IgD-negative memory B cell (primary cell): ENCODE results near the gene TARBP1. TPM values are rescaled to one million over a fixed set of nuclear protein-coding genes. Genes with fewer than 3 reads are reported as not detected.
A peak's percentile ranks its signal among the peaks of the same experiment; 100 is the strongest.

Experiments used
- H3K27ac Mint-ChIP-seq, 3 donors: one replicate each; pipeline ENCODE4 v1.8.0; 2020 to 2022; ENCODE audit warnings: mild to moderate bottlenecking in 3 of 3, mixed read lengths in 3 of 3, moderate library complexity in 1 of 3
- H3K27me3 Mint-ChIP-seq: one replicate; pipeline ENCODE4 v1.8.0; 2021; ENCODE audit warnings: mixed read lengths
- H3K36me3 Mint-ChIP-seq: one replicate; pipeline ENCODE4 v1.8.0; 2020; ENCODE audit warnings: mild to moderate bottlenecking, mixed read lengths
- H3K4me1 Mint-ChIP-seq, 3 donors: one replicate each; pipeline ENCODE4 v1.8.0; 2020 to 2022; ENCODE audit warnings: mixed read lengths in 3 of 3, mild to moderate bottlenecking in 1 of 3
- H3K4me3 Mint-ChIP-seq, 4 donors: one replicate each; pipeline ENCODE4 v1.8.0; 2020 to 2022; ENCODE audit warnings: mild to moderate bottlenecking in 4 of 4, mixed read lengths in 4 of 4, moderate library complexity in 3 of 4
- H3K9me3 Mint-ChIP-seq, 3 donors: one replicate each; pipeline ENCODE4 v1.8.0; 2020 to 2021; ENCODE audit warnings: mixed read lengths in 3 of 3, mild to moderate bottlenecking in 1 of 3
- polyA plus RNA-seq: library from polyadenylated mRNA; unstranded; fragments of 300-500 nt; fragmentation: Illumina TruSeq; gene quantifications from one replicate; pipeline ENCODE4 v1.2.3, GENCODE V29; 2021

Gene TARBP1
- polyA plus RNA-seq, 1 donor from 2014 or later, result 7.9 TPM

DNA sequence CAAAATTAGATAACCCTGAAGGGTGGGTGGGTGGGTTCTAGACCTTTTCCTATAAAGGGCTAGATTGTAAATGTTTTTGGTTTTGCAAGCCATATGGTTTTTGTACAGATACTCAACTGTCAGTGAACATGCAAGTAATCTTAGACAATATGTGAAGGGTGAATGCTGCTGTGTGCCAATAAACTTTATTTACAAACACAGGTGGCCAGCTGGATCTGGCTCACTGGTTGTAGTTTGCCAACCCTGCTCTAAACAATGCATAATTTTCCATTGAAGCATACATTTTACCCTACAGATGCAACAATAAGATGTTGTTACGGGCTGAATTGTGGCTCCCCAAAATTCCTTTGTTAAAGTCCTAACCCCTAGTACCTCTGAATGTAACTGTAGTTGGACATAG lies 18.6 kb upstream of the TARBP1 start:
- no peak overlapping the region for H3K27ac Mint-ChIP-seq
- H3K36me3 Mint-ChIP-seq, result no peaks in the 10 kb centered on the region
- no peaks in the 10 kb centered on the region for H3K27me3 Mint-ChIP-seq
- H3K4me1 Mint-ChIP-seq, result peaks cover 15 to 20% (median 19%) of the 10 kb centered on the region in 3 donors
- H3K9me3 Mint-ChIP-seq, result no peaks in the 10 kb centered on the region
- no peak overlapping the region for H3K4me3 Mint-ChIP-seq

DNA sequence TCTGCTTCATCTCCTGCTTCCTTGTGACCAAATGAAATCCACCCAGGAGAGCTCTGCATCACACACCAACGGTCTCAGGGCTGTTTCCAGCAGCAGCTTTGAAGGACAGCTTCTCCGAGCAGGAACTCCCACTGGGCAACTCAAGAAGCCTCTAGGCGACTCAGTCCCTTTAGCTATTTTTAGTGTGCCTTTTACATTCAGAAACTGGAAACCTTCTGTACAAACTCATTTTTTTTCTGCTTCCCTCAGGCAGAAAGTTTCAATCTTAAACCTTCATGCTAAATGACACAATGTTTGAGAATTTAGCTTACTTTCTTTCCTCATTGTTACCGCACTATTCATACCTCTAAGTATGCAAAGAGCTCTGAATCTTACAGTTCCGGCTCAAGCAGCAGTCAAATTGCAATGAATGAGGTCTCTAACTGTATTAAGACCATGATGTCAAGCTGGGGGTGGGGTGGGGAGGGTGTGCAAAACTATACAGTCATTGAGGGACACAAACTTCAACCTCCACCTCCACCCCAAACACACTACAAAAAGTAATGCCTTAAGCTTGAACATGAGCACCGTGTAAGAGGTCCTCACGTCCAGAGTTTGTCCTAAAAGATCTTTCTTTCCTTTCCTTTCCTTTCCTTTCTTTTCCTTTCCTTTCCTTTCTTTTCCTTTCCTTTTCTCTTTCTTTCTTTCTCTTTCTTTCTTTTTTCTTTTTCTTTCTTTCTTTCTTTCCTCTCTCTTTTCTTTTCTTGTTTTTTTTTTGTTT lies 16.4 kb upstream of the TARBP1 start:
- Mint-ChIP-seq H3K4me1 (peaks cover 15 to 20% (median 19%) of the 10 kb centered on the region in 3 donors), H3K36me3 (no peaks in the 10 kb centered on the region), H3K9me3 (no peaks in the 10 kb centered on the region), H3K27ac (no peak overlapping the region), H3K4me3 (peak overlapping the region in 2 of 4 donors; percentile 5 to 30), H3K27me3 (no peaks in the 10 kb centered on the region)

DNA sequence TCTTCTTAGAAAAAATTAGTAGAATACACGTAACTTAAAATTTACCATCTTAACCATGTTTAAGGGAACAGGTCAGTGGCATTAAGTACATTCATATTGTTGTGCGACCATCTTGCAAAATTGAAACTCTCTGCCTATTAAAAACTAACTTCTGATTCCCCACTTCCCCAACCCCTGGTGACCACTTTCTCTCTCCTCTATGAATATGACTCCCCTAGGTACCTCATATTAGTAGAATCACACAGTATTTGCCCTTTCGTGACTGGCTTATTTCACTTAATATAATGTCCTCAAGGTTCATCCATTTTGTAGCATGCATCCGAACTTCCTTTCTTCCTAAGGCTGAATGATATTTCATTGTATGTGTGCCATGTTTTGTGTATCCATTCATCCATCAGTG lies 15.1 kb upstream of the TARBP1 start:
- Mint-ChIP-seq H3K27me3 (no peaks in the 10 kb centered on the region), H3K4me1 (peaks cover 14 to 17% (median 15%) of the 10 kb centered on the region in 3 donors), H3K9me3 (no peaks in the 10 kb centered on the region), H3K36me3 (no peaks in the 10 kb centered on the region), H3K27ac (no peak overlapping the region), H3K4me3 (no peak overlapping the region)

GRCh38 chr1:234490793-234491479 lies 12.0 kb upstream of the TARBP1 start:
- H3K27me3 Mint-ChIP-seq, result no peaks in the 10 kb centered on the region
- H3K4me3 Mint-ChIP-seq, result no peak overlapping the region
- peaks cover 17 to 26% (median 23%) of the 10 kb centered on the region in 3 donors for H3K4me1 Mint-ChIP-seq
- no peaks in the 10 kb centered on the region for H3K9me3 Mint-ChIP-seq
- H3K36me3 Mint-ChIP-seq, result no peaks in the 10 kb centered on the region
- H3K27ac Mint-ChIP-seq, result peak overlapping the region in 1 of 3 donors; percentile 46

- H3K4me3 Mint-ChIP-seq, result no peak overlapping the region
- H3K9me3 Mint-ChIP-seq, result no peaks in the 10 kb centered on the region
- H3K36me3 Mint-ChIP-seq, result no peaks in the 10 kb centered on the region
- H3K27ac Mint-ChIP-seq, result peak overlapping the region in 1 of 3 donors; percentile 48
- peaks cover 12 to 26% (median 19%) of the 10 kb centered on the region in 3 donors for H3K4me1 Mint-ChIP-seq
- H3K27me3 Mint-ChIP-seq, result no peaks in the 10 kb centered on the region
Measured at GRCh38 chr1:234489698-234490077, 10.7 kb upstream of the TARBP1 start.

DNA sequence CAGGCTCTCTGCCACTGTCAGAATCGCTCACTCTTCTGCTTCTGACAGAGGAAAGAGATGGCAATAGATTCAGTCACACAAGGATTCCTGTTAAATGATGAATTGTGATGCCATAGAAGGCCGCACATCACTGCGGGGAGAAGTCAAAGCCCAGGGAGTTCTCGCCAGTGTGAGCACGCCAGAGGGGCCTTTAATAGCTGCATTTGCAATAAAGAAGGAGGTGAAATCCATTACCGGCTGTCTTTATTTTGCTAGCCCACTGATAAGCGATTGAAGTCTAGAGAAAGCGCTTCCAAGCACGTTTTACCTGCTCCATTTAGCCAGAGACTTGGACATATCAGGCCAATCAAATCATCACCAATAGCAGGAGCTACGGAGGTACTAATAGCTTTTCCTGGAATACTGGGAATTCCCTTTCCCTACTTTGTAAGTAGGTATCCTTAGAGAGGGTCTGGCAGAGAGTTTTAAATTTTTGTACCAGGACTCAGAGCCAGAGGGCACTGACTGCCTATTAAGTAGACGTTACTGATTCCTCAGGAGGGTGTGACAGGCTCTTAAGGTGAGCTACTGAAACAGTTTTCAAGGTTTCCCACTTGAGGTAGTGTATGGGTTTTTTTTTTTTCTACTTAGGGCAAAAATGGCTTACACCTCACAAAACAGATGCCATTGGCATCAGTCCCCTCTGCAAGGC lies 10.2 kb upstream of the TARBP1 start:
- H3K36me3 Mint-ChIP-seq, result no peaks in the 10 kb centered on the region
- peak overlapping the region in 2 of 3 donors; percentile 48 to 75 for H3K27ac Mint-ChIP-seq
- no peaks in the 10 kb centered on the region for H3K27me3 Mint-ChIP-seq
- no peaks in the 10 kb centered on the region for H3K9me3 Mint-ChIP-seq
- peak overlapping the region in 2 of 4 donors; percentile 75 to 80 for H3K4me3 Mint-ChIP-seq
- H3K4me1 Mint-ChIP-seq, result peaks cover 12 to 23% (median 19%) of the 10 kb centered on the region in 3 donors

DNA sequence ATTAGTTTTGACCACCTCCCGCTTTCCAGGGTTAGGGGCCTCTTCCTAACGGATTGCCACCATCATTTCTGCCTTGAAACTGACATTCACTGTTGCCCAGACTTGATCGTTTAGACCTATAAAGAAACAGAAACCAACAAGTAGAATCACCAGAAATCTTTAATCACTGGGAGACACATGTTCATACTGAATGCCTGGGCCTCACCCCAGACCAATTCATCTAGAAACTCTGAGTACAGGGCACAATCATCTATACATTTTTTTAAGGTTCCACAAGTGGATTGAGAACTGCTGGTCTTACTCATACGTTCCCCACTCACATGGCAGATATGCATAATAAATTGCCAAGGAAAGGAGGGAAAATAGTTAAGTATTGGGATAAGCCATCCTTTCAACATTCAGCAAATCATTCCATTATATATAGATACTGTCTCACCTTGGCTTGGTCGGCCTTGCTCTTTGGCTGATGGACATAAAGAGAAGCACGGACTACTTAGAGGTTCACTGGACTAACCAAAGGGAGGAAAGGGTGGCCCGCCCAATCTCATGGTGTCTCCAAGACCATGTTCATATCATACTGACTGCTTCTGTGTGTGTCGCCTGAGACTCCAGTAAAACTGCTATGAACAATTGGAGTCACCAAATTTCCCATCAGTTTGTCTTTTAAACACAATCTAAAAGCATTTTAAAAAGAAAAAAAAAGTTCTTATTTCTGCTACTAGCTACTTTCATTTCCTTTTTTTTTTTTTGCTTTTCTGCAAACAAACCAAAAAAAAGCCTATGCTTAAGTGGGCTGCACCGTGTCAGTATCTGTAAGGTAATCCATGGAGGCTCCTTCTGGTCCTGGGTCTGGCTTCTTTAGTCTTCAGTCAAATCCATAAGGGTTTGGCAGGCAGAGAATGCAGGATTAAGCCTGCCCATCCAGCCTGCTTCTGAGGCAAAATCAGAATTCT lies 9.4 kb upstream of the TARBP1 start:
- Mint-ChIP-seq H3K4me3 (peak overlapping the region in 3 of 4 donors; percentile 31 to 80 (median 75)), H3K27me3 (no peaks in the 10 kb centered on the region), H3K27ac (peak overlapping the region in 1 of 3 donors; percentile 75), H3K4me1 (peaks cover 12 to 19% (median 19%) of the 10 kb centered on the region in 3 donors), H3K9me3 (no peaks in the 10 kb centered on the region), H3K36me3 (no peaks in the 10 kb centered on the region)

GRCh38 chr1:234486858-234487840 lies 8.2 kb upstream of the TARBP1 start:
- Mint-ChIP-seq H3K27me3 (peaks cover 4% of the 10 kb centered on the region), H3K4me3 (peak overlapping the region in 1 of 4 donors; percentile 23), H3K4me1 (peaks cover 12 to 19% (median 19%) of the 10 kb centered on the region in 3 donors), H3K36me3 (no peaks in the 10 kb centered on the region), H3K9me3 (no peaks in the 10 kb centered on the region), H3K27ac (no peak overlapping the region)

DNA sequence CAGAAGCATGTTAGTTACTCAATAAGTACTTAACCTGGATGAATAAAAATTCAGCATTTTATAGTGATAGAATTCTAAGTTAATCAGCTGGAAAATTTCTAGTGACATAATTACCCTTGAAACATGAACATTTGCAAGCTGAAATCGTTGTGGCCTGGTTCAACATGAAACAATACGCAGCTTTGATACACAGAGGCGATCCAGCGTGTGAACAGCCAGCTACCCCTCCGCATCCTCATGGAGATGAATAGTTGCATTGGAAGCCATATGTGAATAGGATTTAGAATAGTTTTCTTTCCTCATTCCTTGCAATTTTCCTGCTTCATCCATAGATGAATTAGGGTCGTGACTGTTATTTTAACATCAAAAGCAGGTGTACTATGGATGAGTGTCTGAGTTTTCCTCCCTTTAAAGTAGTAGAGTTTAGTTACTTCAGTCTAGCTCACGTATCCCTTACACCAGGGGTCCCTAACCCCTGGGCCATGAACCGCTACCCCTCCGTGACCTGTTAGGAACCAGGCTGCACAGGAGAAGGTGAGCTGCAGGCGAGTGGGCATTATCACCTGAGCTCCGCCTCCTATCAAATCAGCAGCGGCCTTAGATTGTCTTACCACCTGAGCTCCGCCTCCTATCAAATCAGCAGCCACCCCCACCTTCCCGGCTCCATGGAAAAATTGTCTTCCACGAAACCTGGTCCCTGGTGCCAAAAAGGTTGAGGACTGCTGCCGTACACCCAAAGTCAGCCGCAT lies 6.2 kb upstream of the TARBP1 start:
- no peak overlapping the region for H3K4me3 Mint-ChIP-seq
- H3K9me3 Mint-ChIP-seq, result no peaks in the 10 kb centered on the region
- H3K4me1 Mint-ChIP-seq, result peaks cover 12 to 19% (median 19%) of the 10 kb centered on the region in 3 donors
- no peaks in the 10 kb centered on the region for H3K36me3 Mint-ChIP-seq
- peaks cover 4% of the 10 kb centered on the region for H3K27me3 Mint-ChIP-seq
- no peak overlapping the region for H3K27ac Mint-ChIP-seq

DNA sequence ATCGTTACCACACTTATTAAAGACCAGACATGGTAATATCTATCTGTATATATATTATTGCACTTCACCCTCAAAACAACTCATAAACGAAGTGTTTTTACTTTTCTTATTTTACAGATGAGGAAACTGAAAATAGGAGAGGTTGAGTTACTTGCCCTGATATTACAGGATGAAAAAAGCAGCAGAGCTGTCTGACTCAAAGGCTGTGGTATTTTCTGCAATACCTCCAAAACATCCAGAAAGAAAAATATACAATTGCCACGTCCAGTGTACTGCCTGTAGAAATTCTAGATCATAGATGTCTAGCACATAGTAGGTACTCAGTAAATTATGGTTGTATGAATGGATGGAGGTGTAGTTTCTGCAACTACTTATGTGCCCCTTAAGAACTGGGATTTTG lies 5.2 kb upstream of the TARBP1 start:
- Mint-ChIP-seq H3K9me3 (no peaks in the 10 kb centered on the region), H3K4me3 (no peak overlapping the region)

DNA sequence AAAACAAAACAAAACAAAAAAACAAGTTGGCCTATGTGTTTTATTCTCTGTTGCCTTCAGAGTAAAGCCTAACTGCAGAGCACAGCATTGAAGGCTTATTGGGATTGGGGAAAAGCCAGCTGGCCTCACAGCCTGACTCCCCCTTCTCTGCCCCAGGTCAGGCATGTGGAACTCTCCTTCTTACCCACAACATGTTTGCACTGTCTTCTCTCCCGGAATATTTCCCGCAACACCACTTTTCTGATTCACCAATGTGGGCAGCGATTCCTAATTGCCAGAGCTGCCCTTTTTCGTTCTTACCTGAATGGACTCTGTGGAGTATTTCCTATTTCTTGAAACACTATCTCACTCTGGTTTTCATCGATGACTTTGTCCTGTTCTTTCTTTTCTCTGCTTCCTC lies 2.8 kb upstream of the TARBP1 start:
- Mint-ChIP-seq H3K9me3 (no peaks in the 10 kb centered on the region), H3K27ac (peak overlapping the region in 1 of 3 donors; percentile 7), H3K4me3 (peak overlapping the region in 1 of 4 donors; percentile 61), H3K27me3 (peaks cover 4% of the 10 kb centered on the region), H3K36me3 (no peaks in the 10 kb centered on the region), H3K4me1 (peaks cover 8 to 15% (median 12%) of the 10 kb centered on the region in 3 donors)

More for the DNA sequence above, 5.2 kb upstream of the TARBP1 start:
- Mint-ChIP-seq H3K4me1 (peaks cover 10 to 20% (median 15%) of the 10 kb centered on the region in 3 donors), H3K36me3 (no peaks in the 10 kb centered on the region), H3K27ac (no peak overlapping the region), H3K27me3 (peaks cover 4% of the 10 kb centered on the region)

DNA sequence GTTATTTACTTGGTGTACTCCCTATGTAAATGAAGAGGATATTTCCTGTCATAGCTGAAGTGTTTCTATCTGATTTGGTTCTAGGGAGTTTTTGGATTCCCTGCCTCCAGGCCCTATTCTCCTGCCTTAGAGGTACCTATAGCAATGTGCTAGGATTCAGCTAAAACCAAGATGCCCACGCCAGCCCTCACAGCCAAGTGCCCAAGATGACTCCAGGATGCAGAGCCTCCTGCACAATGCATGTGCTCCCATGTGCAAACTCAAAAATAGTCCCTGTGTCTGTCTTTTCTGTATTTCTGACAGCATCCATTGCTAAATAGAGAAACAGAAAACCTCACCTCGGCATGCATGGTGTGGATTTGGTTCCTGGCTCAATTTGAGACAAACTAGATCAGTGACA lies 887 bp upstream of the TARBP1 start:
- H3K36me3 Mint-ChIP-seq, result peaks cover 6% of the 10 kb centered on the region
- peak overlapping the region; percentile 75 to 92 (median 76) for H3K4me3 Mint-ChIP-seq
- H3K9me3 Mint-ChIP-seq, result no peaks in the 10 kb centered on the region
- H3K27ac Mint-ChIP-seq, result peak overlapping the region in 1 of 3 donors; percentile 20
- peaks cover 4% of the 10 kb centered on the region for H3K27me3 Mint-ChIP-seq
- H3K4me1 Mint-ChIP-seq, result peaks cover 16 to 30% (median 20%) of the 10 kb centered on the region in 3 donors

- Mint-ChIP-seq H3K4me1 (peaks cover 22 to 34% (median 25%) of the 10 kb centered on the region in 3 donors), H3K36me3 (peaks cover 7% of the 10 kb centered on the region), H3K9me3 (no peaks in the 10 kb centered on the region), H3K27ac (peak overlapping the region in 2 of 3 donors; percentile 20 to 94), H3K27me3 (peaks cover 4% of the 10 kb centered on the region), H3K4me3 (peak overlapping the region; percentile 61 to 92 (median 76))
Measured at GRCh38 chr1:234479310-234479559, 256 bp upstream of the TARBP1 start.
